HG03064 (cell line): Measurements from ENCODE around the gene PFN3.
"Not testable (repeated sequence)": the region's sequence is repeated elsewhere in the genome, so short reads cannot be mapped to it uniquely, and the experiment has no call there.

ENCODE experiments used
- ATAC-seq: cut with Tn5 transposase; IDR thresholded peaks from one replicate; pipeline ENCODE4 v1.9.1; 2021; ENCODE audit warnings: low read depth; ENCODE audit not compliant: unreplicated experiment

Gene PFN3

GRCh38 chr5:177376107-177376506, 24.4 kb downstream of the PFN3 start:
- no peak for ATAC-seq

DNA sequence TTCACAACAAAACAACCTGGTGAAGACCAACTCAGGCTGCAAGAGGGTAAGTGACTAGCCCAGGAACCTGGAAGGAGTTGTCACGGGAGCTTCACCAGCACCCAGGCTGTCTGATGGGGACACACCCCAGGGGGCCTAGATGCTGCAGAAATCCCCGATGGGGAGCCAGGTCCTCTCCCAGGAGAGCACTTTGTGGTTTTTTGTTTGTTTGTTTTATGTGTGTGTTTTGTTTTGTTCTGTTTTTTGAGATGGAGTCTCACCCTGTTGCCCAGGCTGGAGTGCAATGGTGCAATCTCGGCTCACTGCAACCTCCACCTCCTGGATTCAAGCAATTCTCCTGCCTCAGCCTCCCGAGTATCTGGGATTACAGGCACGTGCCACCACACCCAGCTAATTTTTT, 24.9 kb downstream of the PFN3 start:
- ATAC-seq = not testable (repeated sequence)

GRCh38 chr5:177374211-177374610, 26.2 kb downstream of the PFN3 start:
- no peak for ATAC-seq

GRCh38 chr5:177373806-177374205, 26.7 kb downstream of the PFN3 start:
- ATAC-seq = no peak

- no peak for ATAC-seq
These were observed 27.6 kb downstream of the PFN3 start for GRCh38 chr5:177372910-177373309.

- ATAC-seq = no peak
These were observed 28.2 kb downstream of the PFN3 start for GRCh38 chr5:177372034-177372896.

DNA sequence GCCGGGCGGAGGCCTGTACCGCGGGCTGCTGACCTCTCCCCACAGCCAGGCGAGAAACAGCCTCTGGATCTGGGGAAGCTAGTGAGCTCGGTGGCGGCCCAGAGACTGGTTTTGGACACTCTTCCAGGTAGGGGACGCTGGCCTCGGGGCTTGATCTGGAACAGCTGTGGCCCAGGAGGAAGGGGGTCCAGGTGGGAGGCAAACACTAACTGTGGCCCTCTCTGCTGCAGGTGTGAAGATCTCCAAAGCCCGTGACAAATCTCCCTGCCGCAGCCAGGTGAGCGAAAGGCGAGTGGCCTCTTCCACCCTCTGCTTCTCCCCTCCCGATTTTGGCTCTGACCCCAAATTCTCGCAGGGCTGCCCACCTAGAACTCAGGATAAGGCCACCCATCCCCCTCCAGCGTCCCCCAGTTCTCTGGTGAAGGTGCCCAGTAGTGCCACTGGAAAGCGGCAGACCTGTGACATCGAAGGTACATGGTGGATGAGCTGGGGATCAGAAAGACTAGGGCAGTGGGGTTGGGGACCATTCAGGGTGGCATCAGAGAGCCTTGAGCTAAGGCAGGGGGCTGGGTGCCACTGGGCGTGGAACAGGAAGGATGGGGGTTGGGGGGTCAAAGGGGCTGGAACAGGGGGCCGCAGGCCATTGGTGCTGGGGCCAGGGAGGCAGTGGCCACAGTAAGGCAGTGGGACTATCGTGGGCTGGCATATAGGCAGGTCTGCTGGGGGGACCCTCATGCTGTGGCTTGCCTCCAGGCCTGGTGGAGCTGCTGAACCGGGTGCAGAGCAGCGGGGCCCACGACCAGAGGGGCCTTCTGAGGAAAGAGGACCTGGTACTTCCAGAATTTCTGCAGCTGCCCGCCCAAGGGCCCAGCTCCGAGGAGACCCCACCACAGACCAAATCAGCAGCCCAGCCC, 29.1 kb downstream of the PFN3 start:
- no peak for ATAC-seq

- no peak for ATAC-seq
These were observed 29.9 kb downstream of the PFN3 start for GRCh38 chr5:177370488-177371119.

DNA sequence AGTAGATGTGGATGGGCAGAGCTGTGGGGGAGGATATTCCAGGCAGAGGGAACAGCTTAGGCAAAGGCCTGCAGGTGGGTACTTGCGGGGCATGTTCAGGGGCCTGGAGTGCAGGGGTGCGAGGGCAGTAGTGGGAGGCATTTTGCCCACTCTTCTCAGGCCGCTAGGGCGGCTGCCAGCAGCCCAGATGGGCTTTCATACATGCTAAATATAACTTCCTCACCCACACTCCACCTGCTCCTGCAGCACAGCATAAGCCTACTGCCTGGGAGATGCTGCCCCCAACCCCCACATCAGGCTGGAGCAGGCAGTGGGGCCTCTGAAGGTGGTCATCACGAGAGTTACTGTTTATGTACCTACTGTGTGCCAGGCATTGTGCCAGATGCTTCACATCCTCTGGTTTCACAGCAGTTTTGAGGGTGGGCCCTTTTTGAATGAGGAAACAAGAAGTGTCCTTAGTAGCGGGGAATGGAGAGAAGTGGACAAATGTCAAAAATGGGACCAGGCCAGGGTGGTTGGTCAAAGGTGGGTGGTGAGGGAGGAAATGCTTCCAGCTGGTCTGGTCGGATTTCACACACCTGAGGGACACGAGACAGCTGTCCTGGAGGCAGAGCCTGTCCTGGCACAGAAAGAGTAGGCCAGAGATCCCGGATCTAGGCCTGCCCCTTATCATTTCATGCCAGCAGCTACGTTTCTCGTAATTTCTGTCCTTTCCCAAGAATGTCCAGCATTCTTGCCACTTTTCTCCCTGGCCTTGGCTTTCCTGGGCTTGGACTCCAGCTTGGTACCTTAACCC, 30.6 kb downstream of the PFN3 start:
- no peak for ATAC-seq

GRCh38 chr5:177368869-177369644, 31.4 kb downstream of the PFN3 start:
- ATAC-seq = no peak

GRCh38 chr5:177367981-177368868, 32.2 kb downstream of the PFN3 start:
- ATAC-seq = no peak

GRCh38 chr5:177367323-177367848, 33.1 kb downstream of the PFN3 start:
- ATAC-seq = no peak

- no peak for ATAC-seq
These were observed 33.7 kb downstream of the PFN3 start for GRCh38 chr5:177366528-177367322.

- ATAC-seq = no peak
These were observed 34.5 kb downstream of the PFN3 start for GRCh38 chr5:177365845-177366527.

GRCh38 chr5:177364159-177364962, 36.1 kb downstream of the PFN3 start:
- ATAC-seq = no peak

GRCh38 chr5:177363565-177363964, 36.9 kb downstream of the PFN3 start:
- ATAC-seq = no peak
